Liver (tissue), 9 donors: Measurements from ENCODE around the gene RCE1. TPM values are rescaled to one million over a fixed set of nuclear protein-coding genes. Genes with fewer than 3 reads are reported as not detected.

Experiments
- DNase-seq: peaks from one replicate; pipeline ENCODE4 v3.0.0-alpha.2; 2017; ENCODE audit warnings: low spot score
- H3K27ac ChIP-seq, 2 donors: one replicate each; pipeline ENCODE4 v1.7.0; 2013; ENCODE audit warnings: inconsistent platforms in 2 of 2, low read length in 2 of 2, control low read depth in 1 of 2, low read depth in 1 of 2, mild to moderate bottlenecking in 1 of 2
- H3K27me3 ChIP-seq, 4 donors: one replicate each; pipeline versions ENCODE4 v1.6.1 to v1.7.0; 2013; ENCODE audit warnings: low read length in 3 of 4, inconsistent platforms in 1 of 4, mild to moderate bottlenecking in 1 of 4, moderate library complexity in 1 of 4; ENCODE audit not compliant: control insufficient read depth in 4 of 4, insufficient read depth in 4 of 4
- H3K36me3 ChIP-seq, 4 donors: one replicate each; pipeline versions ENCODE4 v1.6.1 to v1.7.0; 2013; ENCODE audit warnings: low read length in 3 of 4, mild to moderate bottlenecking in 3 of 4, low read depth in 1 of 4, moderate library complexity in 1 of 4; ENCODE audit not compliant: control insufficient read depth in 4 of 4, insufficient read depth in 3 of 4
- H3K4me1 ChIP-seq, 4 donors: one replicate each; pipeline versions ENCODE4 v1.6.1 to v1.7.0; 2013; ENCODE audit warnings: low read length in 3 of 4, mild to moderate bottlenecking in 3 of 4, moderate library complexity in 1 of 4; ENCODE audit not compliant: control insufficient read depth in 4 of 4, insufficient read depth in 4 of 4
- H3K4me3 ChIP-seq, 3 donors: one replicate each; pipeline versions ENCODE4 v1.6.1 to v1.7.0; 2013; ENCODE audit warnings: low read length in 3 of 3, control low read depth in 1 of 3, low read depth in 1 of 3, mild to moderate bottlenecking in 1 of 3
- H3K9ac ChIP-seq, 2 donors: one replicate each; pipeline ENCODE4 v1.7.0; 2013; ENCODE audit warnings: low read length in 2 of 2, mild to moderate bottlenecking in 2 of 2, moderate library complexity in 2 of 2, control low read depth in 1 of 2, low read depth in 1 of 2
- H3K9me3 ChIP-seq, 4 donors: one replicate each; pipeline versions ENCODE4 v1.6.1 to v1.7.0; 2013; ENCODE audit warnings: low read length in 3 of 4; ENCODE audit not compliant: control insufficient read depth in 4 of 4
- ATF3 ChIP-seq: IDR thresholded peaks from 2 replicates; pipeline ENCODE4 v1.6.1; 2016; ENCODE audit warnings: antibody characterized with exemption
- CTCF ChIP-seq: fragments of 150-350 bp; IDR thresholded peaks from 2 replicates; pipeline ENCODE4 v1.5.1; 2017; ENCODE audit warnings: improper control_type of control experiment, low read depth, low read length; ENCODE audit not compliant: missing input control
- EGR1 ChIP-seq, 2 donors: IDR thresholded peaks; 2 replicates each; pipeline ENCODE4 v1.6.1; 2016 to 2018; ENCODE audit warnings: antibody characterized with exemption in 2 of 2, low read depth in 2 of 2
- FOXA1 ChIP-seq: IDR thresholded peaks from 2 replicates; pipeline ENCODE4 v1.6.1; 2016; ENCODE audit warnings: antibody characterized with exemption
- FOXA2 ChIP-seq: IDR thresholded peaks from 2 replicates; pipeline ENCODE4 v1.6.1; 2016; ENCODE audit warnings: antibody characterized with exemption
- HNF4A ChIP-seq, 2 donors: conservative IDR thresholded peaks; 2 replicates each; pipeline ENCODE4 v1.6.1; 2016; ENCODE audit warnings: antibody characterized with exemption in 2 of 2, mild to moderate bottlenecking in 2 of 2
- HNF4G ChIP-seq: IDR thresholded peaks from 2 replicates; pipeline ENCODE4 v1.6.1; 2016; ENCODE audit warnings: antibody characterized with exemption
- JUND ChIP-seq, 2 donors: IDR thresholded peaks; 2 replicates each; pipeline ENCODE4 v1.6.1; 2016; ENCODE audit warnings: antibody characterized with exemption in 2 of 2
- MAX ChIP-seq: IDR thresholded peaks from 2 replicates; pipeline ENCODE4 v1.6.1; 2016; ENCODE audit warnings: antibody characterized with exemption
- NR2F2 ChIP-seq: IDR thresholded peaks from 2 replicates; pipeline ENCODE4 v1.6.1; 2016; ENCODE audit warnings: antibody characterized with exemption
- RAD21 ChIP-seq, 2 donors: IDR thresholded peaks; 2 replicates each; pipeline ENCODE4 v1.6.1; 2016; ENCODE audit warnings: antibody characterized with exemption in 2 of 2, mild to moderate bottlenecking in 2 of 2
- REST ChIP-seq: IDR thresholded peaks from 2 replicates; pipeline ENCODE4 v1.6.1; 2016; ENCODE audit warnings: antibody characterized with exemption, mild to moderate bottlenecking
- RXRA ChIP-seq, 2 donors: IDR thresholded peaks; 2 replicates each; pipeline ENCODE4 v1.6.1; 2017 to 2018; ENCODE audit warnings: antibody characterized with exemption in 2 of 2, mild to moderate bottlenecking in 1 of 2
- SP1 ChIP-seq: IDR thresholded peaks from 2 replicates; pipeline ENCODE4 v1.6.1; 2018; ENCODE audit warnings: antibody characterized with exemption, mild to moderate bottlenecking
- TAF1 ChIP-seq: conservative IDR thresholded peaks from 2 replicates; pipeline ENCODE4 v1.6.1; 2016; ENCODE audit warnings: antibody characterized with exemption, mild to moderate bottlenecking
- YY1 ChIP-seq: IDR thresholded peaks from 2 replicates; pipeline ENCODE4 v1.6.1; 2016; ENCODE audit warnings: antibody characterized with exemption, mild to moderate bottlenecking
- ZBTB33 ChIP-seq: IDR thresholded peaks from 2 replicates; pipeline ENCODE4 v1.6.1; 2016; ENCODE audit warnings: antibody characterized with exemption
- WGBS: extraction: QIAGEN DNeasy Blood & Tissue Kit; methylation state at CpG from one replicate; pipeline ENCODE4 v1.1.7; 2013; 5-methylcytosine and 5-hydroxymethylcytosine counted together
- polyA plus RNA-seq, 2 donors: library from polyadenylated mRNA; stranded (reverse) in 1 of 2; unstranded in 1 of 2; fragments of 200-250 nt in 1 of 2; fragments of >200 nt in 1 of 2; fragmentation: Nextera tagmentation in 1 of 2; extraction: Ambion mirVana in 1 of 2; gene quantifications; one replicate each; pipeline versions ENCODE4 v1.2.1 to v1.2.3, GENCODE V29; 2013 to 2015
- total RNA-seq, 2 donors: library from RNA; depleted of rRNA; stranded (reverse); fragments of >200 nt; gene quantifications; one replicate each; pipeline ENCODE4 v1.2.3, GENCODE V29; 2014
- donor health status: healthy.
- donor health status: healthy.
- donor health status: healthy.
- donor health status: healthy.
- donor health status: healthy.

The RCE1 gene
- total and polyA plus RNA-seq, 4 donors, result 2.9 to 7.7 (median 3.2) TPM

GRCh38 chr11:66844496-66845142 lies 1.4 kb downstream of the RCE1 start:
- H3K4me1 ChIP-seq, result peaks cover 5 to 29% (median 23%) of the 10 kb centered on the region in 4 donors
- DNase-seq, result peak; percentile 32
- TF ChIP-seq EGR1 (IDR thresholded peaks at IDR 0.05; ENCODE audit: low read depth in 2 of 2), result no peak
- no peak for TF ChIP-seq NR2F2
- TF ChIP-seq HNF4A (conservative IDR thresholded peaks at IDR 0.05), result no peak
- no peak for TF ChIP-seq YY1
- TF ChIP-seq HNF4G, result no peak
- no peak for TF ChIP-seq TAF1
- TF ChIP-seq CTCF, result no peak
- no peak for TF ChIP-seq RAD21 (IDR thresholded peaks at IDR 0.05)
- no peak for TF ChIP-seq MAX
- no peak for TF ChIP-seq FOXA2
- no peak for TF ChIP-seq FOXA1
- TF ChIP-seq RXRA (IDR thresholded peaks at IDR 0.05), result no peak
- no peak for TF ChIP-seq ATF3
- no peak for TF ChIP-seq JUND (IDR thresholded peaks at IDR 0.05)
- peak overlapping the region in 1 of 3 donors; percentile 75 for H3K4me3 ChIP-seq
- H3K9ac ChIP-seq, result no peak overlapping the region
- H3K27me3 ChIP-seq, result no peaks in the 10 kb centered on the region
- peaks cover 6 to 30% (median 16%) of the 10 kb centered on the region in 4 donors for H3K36me3 ChIP-seq
- 89% methylated on average over 12 of the region's 12 CpGs for WGBS
- H3K9me3 ChIP-seq, result no peaks in the 10 kb centered on the region
- H3K27ac ChIP-seq, result peak overlapping the region in 1 of 2 donors; percentile 5

GRCh38 chr11:66845143-66845875 lies 2.1 kb downstream of the RCE1 start:
- Histone ChIP-seq H3K4me1 (peaks cover 5 to 29% (median 23%) of the 10 kb centered on the region in 4 donors), H3K27me3 (no peaks in the 10 kb centered on the region), H3K27ac (no peak overlapping the region), H3K36me3 (peaks cover 6 to 37% (median 16%) of the 10 kb centered on the region in 4 donors), H3K9ac (no peak overlapping the region), H3K4me3 (no peak overlapping the region), H3K9me3 (no peaks in the 10 kb centered on the region)
- peak; percentile 34 for DNase-seq
- TF ChIP-seq TAF1 (no peak), ZBTB33 (no peak), NR2F2 (no peak), EGR1 (IDR thresholded peaks at IDR 0.05; ENCODE audit: low read depth in 2 of 2) (no peak), ATF3 (no peak), RAD21 (IDR thresholded peaks at IDR 0.05) (no peak), REST (no peak), SP1 (no peak)
- WGBS, result 90% methylated on average over 15 of the region's 15 CpGs
